Endothelial cell of umbilical vein (primary cell): ENCODE data around the gene FGF5. TPM values are rescaled to one million over a fixed set of nuclear protein-coding genes. Genes with fewer than 3 reads are reported as not detected.

Experiments
- BruUV-seq: library from RNA; stranded (reverse); fragments of 400-500 nt; replicated peaks from 2 replicates; lab custom pipeline; 2021; lab: Mats Ljungman, UMichigan
- CTCF ChIA-PET: fragments of 300-600, 350-600 bp; sonication (Branson Sonifier 250); formaldehyde crosslinking; loops from one replicate; lab custom pipeline; 2021; ENCODE audit warnings: antibody characterized with exemption, inconsistent platforms; lab: Charles Lee
- POLR2A ChIA-PET: fragments of 300-600, 350-600 bp; sonication (Branson Sonifier 250); formaldehyde crosslinking; loops from one replicate; lab custom pipeline; 2021; ENCODE audit warnings: antibody characterized with exemption, inconsistent platforms; lab: Charles Lee
- DNase-seq: peaks from one replicate; pipeline ENCODE4 v3.0.0-alpha.2; 2011; ENCODE audit warnings: low read depth, low spot score
- FAIRE-seq: peaks from 2 replicates; lab custom pipeline; 2011; peaks lifted over from hg19 to GRCh38; lab: Jason Lieb, UNC
- H2AFZ ChIP-seq: 2 replicates; pipeline ENCODE4 v1.6.0; 2012; ENCODE audit warnings: low read depth, low read length, control low read depth, inconsistent platforms
- H3K27ac ChIP-seq: 2 replicates; pipeline ENCODE4 v1.5.1; 2011; ENCODE audit warnings: low read depth, mild to moderate bottlenecking, control low read depth, low read length, moderate library complexity; ENCODE audit not compliant: insufficient read depth
- H3K27me3 ChIP-seq, 2 experiments: 2 replicates each; pipeline versions ENCODE4 v1.6.0 to v1.6.1; 2011; ENCODE audit warnings: low read length in 2 of 2, mixed read lengths in 1 of 2; ENCODE audit not compliant: control insufficient read depth in 2 of 2, insufficient read depth in 2 of 2
- H3K36me3 ChIP-seq, 2 experiments: 2 replicates in 1 of 2; 3 replicates in 1 of 2; pipeline ENCODE4 v1.5.1; 2011; ENCODE audit warnings: low read length in 2 of 2, mild to moderate bottlenecking in 1 of 2, moderate library complexity in 1 of 2; ENCODE audit not compliant: control insufficient read depth in 2 of 2, insufficient read depth in 2 of 2; ENCODE audit errors: extremely low read depth in 1 of 2
- H3K4me1 ChIP-seq: 3 replicates; pipeline ENCODE4 v1.5.1; 2011; ENCODE audit warnings: mild to moderate bottlenecking, low read length; ENCODE audit not compliant: control insufficient read depth, insufficient read depth; ENCODE audit errors: extremely low read depth
- H3K4me2 ChIP-seq: 2 replicates; pipeline ENCODE4 v1.6.1; 2011; ENCODE audit warnings: low read length, control low read depth, mixed read lengths; ENCODE audit not compliant: insufficient read depth
- H3K4me3 ChIP-seq, 3 experiments: fragments of 200-600 bp in 1 of 3; sonication (generic), shearing (Covaris generic) in 1 of 3; replicated peaks in 1 of 3; 2 replicates each; pipeline ENCODE4 v1.5.1; 2011 to 2016; ENCODE audit warnings: control low read depth in 3 of 3, low read length in 3 of 3, mild to moderate bottlenecking in 2 of 3, inconsistent platforms in 1 of 3, low read depth in 1 of 3, moderate library complexity in 1 of 3; ENCODE audit not compliant: insufficient read depth in 1 of 3
- H3K79me2 ChIP-seq: 2 replicates; pipeline ENCODE4 v1.6.0; 2012; ENCODE audit warnings: low read length, inconsistent platforms; ENCODE audit not compliant: control insufficient read depth, insufficient read depth
- H3K9ac ChIP-seq: replicated peaks from 2 replicates; pipeline ENCODE3; 2011; ENCODE audit warnings: low read length, control low read depth; ENCODE audit not compliant: insufficient read depth; ENCODE audit errors: extremely low read depth
- H3K9me1 ChIP-seq: replicated peaks from 3 replicates; pipeline ENCODE4 v1.6.0; 2011; ENCODE audit warnings: mild to moderate bottlenecking, low read length; ENCODE audit not compliant: control insufficient read depth, insufficient read depth; ENCODE audit errors: extremely low read depth
- H3K9me3 ChIP-seq: replicated peaks from 2 replicates; pipeline ENCODE4 v1.5.1; 2012; ENCODE audit warnings: low read length, inconsistent platforms; ENCODE audit not compliant: control insufficient read depth, insufficient read depth
- H4K20me1 ChIP-seq: replicated peaks from 2 replicates; pipeline ENCODE3; 2011; ENCODE audit warnings: mild to moderate bottlenecking, low read length; ENCODE audit not compliant: control insufficient read depth, insufficient read depth; ENCODE audit errors: extremely low read depth
- EZH2 ChIP-seq: IDR thresholded peaks from 2 replicates; pipeline ENCODE4 v1.6.1; 2012; ENCODE audit warnings: borderline replicate concordance, low read depth, mild to moderate bottlenecking, moderate library complexity, low read length, inconsistent platforms; ENCODE audit not compliant: severe bottlenecking
- FOS ChIP-seq: IDR thresholded peaks from 2 replicates; pipeline ENCODE4 v1.6.1; 2011; ENCODE audit warnings: mild to moderate bottlenecking, low read length, moderate library complexity, borderline replicate concordance; ENCODE audit not compliant: insufficient read depth
- GATA2 ChIP-seq: IDR thresholded peaks from 2 replicates; pipeline ENCODE4 v1.7.0; 2011; ENCODE audit warnings: low read depth, mild to moderate bottlenecking, moderate library complexity, mixed read lengths, low read length; ENCODE audit not compliant: insufficient read length, insufficient read depth
- JUN ChIP-seq: IDR thresholded peaks from 2 replicates; pipeline ENCODE4 v1.6.1; 2011; ENCODE audit warnings: borderline replicate concordance, low read depth; ENCODE audit not compliant: insufficient read length, insufficient read depth
- MYC ChIP-seq: IDR thresholded peaks from one replicate; pipeline ENCODE4 v1.6.1; 2011; ENCODE audit warnings: mild to moderate bottlenecking, low read depth, low read length
- POLR2A ChIP-seq: IDR thresholded peaks from 2 replicates; pipeline ENCODE4 v1.6.1; 2012; ENCODE audit warnings: low read depth, mild to moderate bottlenecking, control low read depth, low read length
- POLR2AphosphoS5 ChIP-seq: IDR thresholded peaks from 2 replicates; pipeline ENCODE4 v1.6.1; 2012; ENCODE audit warnings: low read depth, mild to moderate bottlenecking, control low read depth, low read length, moderate library complexity; ENCODE audit not compliant: insufficient read depth
- dilution Hi-C: fragments of 300-500 bp; cut with MboI; formaldehyde crosslinking; loops from one replicate; pipeline ENCODE4 v1.15.0; 2019; ENCODE audit warnings: low sequenced_read_pairs; ENCODE audit not compliant: extremely low pct_ligation_motif_present
- intact Hi-C: fragments of 100-400 bp; cut with micrococcal nuclease; formaldehyde crosslinking; loops from one replicate; pipeline ENCODE4 v1.10.0; 2022
- polyA plus RNA-seq, 4 experiments: library from polyadenylated mRNA; depleted of rRNA in 3 of 4; stranded (reverse) in 3 of 4; unstranded in 1 of 4; fragments of >200 nt; gene quantifications; 2 replicates each; pipeline versions ENCODE4 v1.2.1 to v1.2.3, GENCODE V29; 2011 to 2012; ENCODE audit warnings: missing spikeins in 1 of 4
- total RNA-seq: library from RNA; stranded (reverse); gene quantifications from 2 replicates; pipeline ENCODE4 v1.2.3, GENCODE V29; 2021
- TF ChIP-seq, protein P1 (sequence below), 2 donors: IDR thresholded peaks; 1 replicate in 1 of 2; 2 replicates in 1 of 2; pipeline ENCODE4 v1.5.1; 2011; ENCODE audit warnings: low read length in 2 of 2, mild to moderate bottlenecking in 2 of 2, moderate library complexity in 2 of 2, control low read depth in 1 of 2, inconsistent platforms in 1 of 2, low read depth in 1 of 2; ENCODE audit not compliant: insufficient read depth in 1 of 2; ENCODE audit errors: extremely low read depth in 1 of 2
- TF ChIP-seq, protein P2 (sequence below): IDR thresholded peaks from 2 replicates; pipeline ENCODE4 v1.6.1; 2011; ENCODE audit not compliant: insufficient read depth, insufficient read length

Gene FGF5
- total and polyA plus RNA-seq, 2 donors (not counting 3 experiments of a cell fraction or from before 2014, with no cell fraction given): 0.13 to 0.73 TPM

DNA sequence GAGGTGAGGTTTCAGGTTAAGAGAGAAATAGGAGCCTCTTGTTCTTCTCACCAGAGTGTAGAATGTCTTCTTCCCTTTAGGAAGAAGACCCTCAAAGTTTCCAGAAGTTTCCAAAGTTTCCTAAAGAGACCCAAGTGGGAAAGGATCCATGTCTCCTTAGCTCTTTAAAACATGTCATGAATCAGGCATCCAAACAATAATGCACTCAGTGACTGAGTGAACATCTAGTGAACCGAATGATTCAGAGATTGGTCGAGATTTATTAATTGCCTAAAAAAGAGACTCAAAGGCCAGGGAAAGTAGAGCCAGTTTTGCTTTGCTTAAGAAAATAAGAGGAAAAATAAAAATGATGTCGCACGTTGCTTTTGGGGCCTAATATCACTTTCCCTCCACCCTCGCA, 29.4 kb downstream of the FGF5 start:
- dilution Hi-C loops: no loop called here
- ChIA-PET POLR2A (no interaction called here), CTCF (interaction anchor here (1.3 kb wide), 1 partner anchor 40 kb away, joined by 4 read pairs; the partner anchor contains the start of gene CFAP299)
- Histone ChIP-seq H2AFZ (no peak overlapping the region), H3K9me1 (no peaks in the 10 kb centered on the region), H3K4me1 (no peaks in the 10 kb centered on the region), H3K27me3 (peaks cover 2 to 20% of the 10 kb centered on the region in 2 experiments), H3K27ac (no peak overlapping the region), H3K9ac (no peak overlapping the region), H3K4me2 (no peak overlapping the region), H3K4me3 (no peak overlapping the region), H3K36me3 (no peaks in the 10 kb centered on the region), H3K79me2 (no peaks in the 10 kb centered on the region), H3K9me3 (no peaks in the 10 kb centered on the region), H4K20me1 (no peaks in the 10 kb centered on the region)
- TF ChIP-seq, protein P1, sequence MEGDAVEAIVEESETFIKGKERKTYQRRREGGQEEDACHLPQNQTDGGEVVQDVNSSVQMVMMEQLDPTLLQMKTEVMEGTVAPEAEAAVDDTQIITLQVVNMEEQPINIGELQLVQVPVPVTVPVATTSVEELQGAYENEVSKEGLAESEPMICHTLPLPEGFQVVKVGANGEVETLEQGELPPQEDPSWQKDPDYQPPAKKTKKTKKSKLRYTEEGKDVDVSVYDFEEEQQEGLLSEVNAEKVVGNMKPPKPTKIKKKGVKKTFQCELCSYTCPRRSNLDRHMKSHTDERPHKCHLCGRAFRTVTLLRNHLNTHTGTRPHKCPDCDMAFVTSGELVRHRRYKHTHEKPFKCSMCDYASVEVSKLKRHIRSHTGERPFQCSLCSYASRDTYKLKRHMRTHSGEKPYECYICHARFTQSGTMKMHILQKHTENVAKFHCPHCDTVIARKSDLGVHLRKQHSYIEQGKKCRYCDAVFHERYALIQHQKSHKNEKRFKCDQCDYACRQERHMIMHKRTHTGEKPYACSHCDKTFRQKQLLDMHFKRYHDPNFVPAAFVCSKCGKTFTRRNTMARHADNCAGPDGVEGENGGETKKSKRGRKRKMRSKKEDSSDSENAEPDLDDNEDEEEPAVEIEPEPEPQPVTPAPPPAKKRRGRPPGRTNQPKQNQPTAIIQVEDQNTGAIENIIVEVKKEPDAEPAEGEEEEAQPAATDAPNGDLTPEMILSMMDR (IDR thresholded peaks at IDR 0.05; ENCODE audit: extremely low read depth in 1 of 2, insufficient read depth in 1 of 2, low read depth in 1 of 2, low read length in 2 of 2): no peak
- no peak for TF ChIP-seq JUN
- no peak for TF ChIP-seq POLR2A
- TF ChIP-seq EZH2: no peak
- TF ChIP-seq FOS: no peak
- TF ChIP-seq GATA2: no peak
- no peak for TF ChIP-seq MYC
- TF ChIP-seq POLR2AphosphoS5: no peak
- TF ChIP-seq, protein P2, sequence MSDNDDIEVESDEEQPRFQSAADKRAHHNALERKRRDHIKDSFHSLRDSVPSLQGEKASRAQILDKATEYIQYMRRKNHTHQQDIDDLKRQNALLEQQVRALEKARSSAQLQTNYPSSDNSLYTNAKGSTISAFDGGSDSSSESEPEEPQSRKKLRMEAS: no peak
- DNase-seq (no peak), FAIRE-seq (no peak)
- intact Hi-C loops: no loop called here
- BruUV-seq: no TSS peak
